ENCODE results near the gene AKR1C4. TPM values are rescaled to one million over a fixed set of nuclear protein-coding genes. Genes with fewer than 3 reads are reported as not detected.

AKR1C4 gene
- total and polyA plus RNA-seq, 2 of the 8 experiments (the other 6 are each of a cell fraction or from before 2014, with no cell fraction given) = not detected

DNA sequence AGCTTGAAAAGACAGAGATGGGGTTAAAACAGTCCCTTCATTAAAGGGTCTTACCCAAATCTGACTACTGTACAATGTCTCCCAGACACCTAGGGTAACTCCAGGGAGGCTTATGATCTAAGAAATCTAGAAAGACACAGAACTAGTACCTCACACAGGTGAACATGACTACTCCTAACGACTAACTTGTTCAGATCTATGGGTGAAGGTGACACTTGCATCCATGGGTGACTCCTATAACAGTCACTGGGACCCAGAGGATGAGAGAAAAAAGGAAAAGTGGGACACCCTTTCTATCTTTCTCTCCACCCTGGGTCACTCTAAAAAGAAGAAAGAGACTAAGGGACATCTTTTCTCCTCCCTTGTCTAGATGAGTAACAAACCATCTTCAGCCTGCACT is 30.9 kb upstream of the AKR1C4 start:
- Histone ChIP-seq H3K4ac (replicated peaks; ENCODE audit: insufficient read length, low read depth, low read length) (no peak overlapping the region), H3K9ac (replicated peaks in 1 of 4; ENCODE audit: extremely low read depth in 1 of 4, low read depth in 3 of 4, low read length in 3 of 4) (no peak overlapping the region), H3K36me3 (ENCODE audit: control insufficient read depth in 2 of 4, insufficient read depth in 4 of 4, low read length in 3 of 4) (no peaks in the 10 kb centered on the region), H3K4me2 (ENCODE audit: insufficient read depth in 1 of 2, low read depth in 2 of 2, low read length in 2 of 2) (no peak overlapping the region), H3K27ac (ENCODE audit: low read depth, low read length) (no peak overlapping the region), H2BK15ac (ENCODE audit: low read length) (no peak overlapping the region), H2BK5ac (ENCODE audit: low read depth, low read length) (no peak overlapping the region), H3K23me2 (ENCODE audit: low read depth, low read length) (no peaks in the 10 kb centered on the region), H2AK5ac (ENCODE audit: low read depth, low read length) (no peak overlapping the region), H3K4me1 (replicated peaks in 1 of 4; ENCODE audit: control insufficient read depth in 3 of 4, insufficient read depth in 4 of 4, low read length in 3 of 4) (no peaks in the 10 kb centered on the region), H4K20me1 (replicated peaks in 1 of 2; ENCODE audit: control insufficient read depth in 1 of 2, insufficient read depth in 2 of 2, low read length in 2 of 2) (no peaks in the 10 kb centered on the region), H4K5ac (ENCODE audit: insufficient read length, low read depth, low read length) (no peak overlapping the region), H3K23ac (ENCODE audit: insufficient read length) (no peak overlapping the region), H3K18ac (ENCODE audit: extremely low read depth, low read length) (no peak overlapping the region), H3K14ac (ENCODE audit: insufficient read length) (no peak overlapping the region), H4K8ac (ENCODE audit: extremely low read depth, insufficient read depth, low read length) (no peak overlapping the region), H3K4me3 (ENCODE audit: extremely low read depth in 1 of 4, insufficient read depth in 2 of 4, low read depth in 3 of 4, low read length in 4 of 4) (no peak overlapping the region), H2BK20ac (ENCODE audit: low read length) (no peak overlapping the region), H4K91ac (replicated peaks; ENCODE audit: insufficient read length, low read length) (no peak overlapping the region), H3K27me3 (replicated peaks in 1 of 4; ENCODE audit: control insufficient read depth in 3 of 4, extremely low read depth in 1 of 4, insufficient read depth in 3 of 4, low read length in 3 of 4) (peaks cover 5 to 27% (median 23%) of the 10 kb centered on the region in 4 experiments; a peak in 6 of 7 replicates), H3K79me1 (ENCODE audit: low read depth, low read length) (no peaks in the 10 kb centered on the region), H3K79me2 (ENCODE audit: control insufficient read depth in 1 of 2, insufficient read depth in 2 of 2, low read length in 2 of 2) (no peaks in the 10 kb centered on the region), H3K9me3 (ENCODE audit: insufficient read depth in 2 of 2, low read depth in 1 of 2, low read length in 1 of 2) (peaks cover 44 to 50% of the 10 kb centered on the region in 2 experiments), H2BK12ac (ENCODE audit: low read depth, low read length) (no peak overlapping the region), H2AFZ (ENCODE audit: low read length) (no peak overlapping the region), H2BK120ac (replicated peaks; ENCODE audit: low read depth, low read length) (no peak overlapping the region), H3K56ac (replicated peaks; ENCODE audit: insufficient read length, low read depth, low read length) (no peak overlapping the region)
- no peak for DNase-seq (ENCODE audit: low read depth in 1 of 2, low spot score in 2 of 2)
- FAIRE-seq = no peak
- ChIA-PET POLR2A (ENCODE audit: partially characterized antibody) (no interaction called here), CTCF (ENCODE audit: partially characterized antibody) (no interaction called here)
- WGBS, 2 experiments (ENCODE audit: extremely low coverage in 1 of 2, insufficient coverage in 1 of 2, insufficient read length in 1 of 2, insufficient replicate concordance in 2 of 2, low coverage in 1 of 2, low lambda C conversion rate in 2 of 2, missing lambda C conversion rate in 1 of 2) = 20% methylated on average over 1 of the region's 1 CpG; no CpG with 5 or more reads in 1 of the 2 experiments
- TF ChIP-seq RXRA (IDR thresholded peaks at IDR 0.05; ENCODE audit: insufficient read depth, low read depth, low read length) = no peak
- no peak for TF ChIP-seq CHD2 (IDR thresholded peaks at IDR 0.05; ENCODE audit: low read length)
- no peak for TF ChIP-seq SRF (IDR thresholded peaks at IDR 0.05; ENCODE audit: low read depth, low read length)
- TF ChIP-seq SIN3A (conservative IDR thresholded peaks at IDR 0.05 in 1 of 2, IDR thresholded peaks at IDR 0.05 in 1 of 2; ENCODE audit: low read depth in 1 of 2, low read length in 2 of 2) = no peak
- TF ChIP-seq SIRT6 (IDR thresholded peaks at IDR 0.05; ENCODE audit: low read length) = no peak
- TF ChIP-seq, protein P1, sequence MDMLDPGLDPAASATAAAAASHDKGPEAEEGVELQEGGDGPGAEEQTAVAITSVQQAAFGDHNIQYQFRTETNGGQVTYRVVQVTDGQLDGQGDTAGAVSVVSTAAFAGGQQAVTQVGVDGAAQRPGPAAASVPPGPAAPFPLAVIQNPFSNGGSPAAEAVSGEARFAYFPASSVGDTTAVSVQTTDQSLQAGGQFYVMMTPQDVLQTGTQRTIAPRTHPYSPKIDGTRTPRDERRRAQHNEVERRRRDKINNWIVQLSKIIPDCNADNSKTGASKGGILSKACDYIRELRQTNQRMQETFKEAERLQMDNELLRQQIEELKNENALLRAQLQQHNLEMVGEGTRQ (IDR thresholded peaks at IDR 0.05; ENCODE audit: low read length) = no peak
- no peak for TF ChIP-seq ASH2L (IDR thresholded peaks at IDR 0.05; ENCODE audit: low read length)
- no peak for TF ChIP-seq RNF2 (IDR thresholded peaks at IDR 0.05; ENCODE audit: borderline replicate concordance, low read depth, low read length, missing control alignments, poor library complexity, severe bottlenecking)

Measured in H1 (cell line).